ENCODE measurements around the gene C1QBP.

GRCh38 chr17:5446786-5447185, 7.8 kb upstream of the C1QBP start:
- no peak for TF ChIP-seq CTCF (IDR thresholded peaks at IDR 0.05; ENCODE audit: low read length)
- TF ChIP-seq EZH2phosphoT487 (IDR thresholded peaks at IDR 0.05; ENCODE audit: low read length) = no peak
- TF ChIP-seq EZH2 (optimal IDR thresholded peaks at IDR 0.05; ENCODE audit: low read depth, low read length) = no peak

All from MM.1S (cell line).